ENCODE data around the gene MIF.

DNA sequence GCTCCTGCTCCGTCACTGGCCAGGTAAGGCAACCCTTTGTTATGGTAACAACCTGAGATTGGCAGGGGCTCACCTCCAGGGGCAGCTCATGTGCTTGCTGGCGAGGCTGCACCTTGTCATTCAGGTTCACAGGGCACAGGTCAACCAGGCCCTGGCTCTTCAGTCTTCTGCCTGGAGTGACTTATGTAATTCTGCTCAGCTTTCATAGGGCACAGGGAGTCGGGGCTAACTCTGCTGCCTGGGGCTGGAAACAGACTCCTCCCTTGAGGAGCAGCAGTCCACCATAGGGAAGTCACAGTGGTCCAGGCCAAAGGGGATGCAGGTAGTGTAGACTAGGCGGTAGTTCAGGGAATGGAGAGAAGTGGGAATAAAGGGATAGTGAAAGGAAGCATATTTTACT lies 1.5 kb upstream of the MIF start:
- TF ChIP-seq SUZ12 (IDR thresholded peaks at IDR 0.05; ENCODE audit: extremely low read depth, insufficient read depth, insufficient read length), result no peak
- TF ChIP-seq YY1 (IDR thresholded peaks at IDR 0.05; ENCODE audit: insufficient read depth, insufficient read length), result no peak

Data from NT2/D1 (cell line).